C4-2B (cell line): ENCODE results near the gene ACTR3.

ENCODE experiments used
- CTCF ChIP-seq: fragments of 450-650 bp; conservative IDR thresholded peaks from 2 replicates; pipeline ENCODE4 v1.5.1; 2017; ENCODE audit warnings: mild to moderate bottlenecking
- ZFX ChIP-seq: fragments of 450-650 bp; IDR thresholded peaks from 2 replicates; pipeline ENCODE4 v1.6.1; 2017

GRCh38 chr2:113854208-113854607, 35.7 kb upstream of the ACTR3 start:
- TF ChIP-seq CTCF (no peak), ZFX (no peak)
